Measurements from ENCODE around the gene GBE1.

GBE1 gene

DNA sequence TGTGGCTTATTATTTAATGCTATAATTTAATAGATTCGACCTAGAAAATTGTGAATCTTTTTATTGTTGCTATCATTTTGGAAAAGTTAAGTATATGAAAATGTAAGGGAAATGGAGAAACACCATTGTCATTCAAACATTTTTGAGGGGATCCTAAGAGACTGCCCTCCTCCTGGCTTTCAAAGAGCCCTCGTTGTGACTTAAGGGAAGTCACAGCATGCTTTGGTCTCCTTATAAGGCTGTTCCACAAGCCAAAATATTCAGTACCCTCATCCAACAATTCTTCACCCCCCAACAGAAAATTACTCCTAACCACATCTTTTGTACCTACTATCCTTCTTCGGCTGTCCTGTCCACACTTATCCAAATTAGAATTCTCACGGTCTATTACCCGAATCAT is 140.2 kb downstream of the GBE1 start:
- no peak for DNase-seq (ENCODE audit: low read depth in 2 of 2)

- no peak for DNase-seq (ENCODE audit: low read depth in 2 of 2)
These were observed 140.6 kb downstream of the GBE1 start for GRCh38 chr3:81620849-81621248.

- DNase-seq (ENCODE audit: low read depth in 2 of 2): no peak
These were observed 148.7 kb downstream of the GBE1 start for GRCh38 chr3:81612768-81613167.

DNA sequence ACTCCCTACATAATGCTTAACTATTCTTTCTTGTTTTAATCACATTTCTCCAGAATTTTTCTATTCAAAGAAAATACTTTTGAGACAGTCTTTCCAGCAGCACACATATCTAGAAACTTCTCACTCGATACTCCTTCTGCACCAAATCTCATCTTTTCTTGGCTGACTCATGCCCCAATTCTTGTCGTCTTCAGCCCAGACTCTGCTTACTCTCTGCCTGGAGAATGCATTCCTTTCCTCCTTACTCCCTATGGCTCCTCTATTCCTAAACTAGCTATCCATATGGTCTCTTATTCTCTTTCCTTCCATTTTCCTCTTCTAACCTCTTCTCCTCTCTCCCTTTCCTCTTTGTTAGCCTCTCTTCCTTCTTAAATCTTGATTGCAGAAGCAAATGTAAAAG is 158.7 kb downstream of the GBE1 start:
- DNase-seq (ENCODE audit: low read depth in 2 of 2): no peak

- DNase-seq (ENCODE audit: low read depth in 2 of 2): no peak
These were observed 159.6 kb downstream of the GBE1 start for GRCh38 chr3:81601707-81602305.

GRCh38 chr3:81592101-81592500 is 169.3 kb downstream of the GBE1 start:
- no peak for DNase-seq (ENCODE audit: low read depth in 2 of 2)

- no peak for DNase-seq (ENCODE audit: low read depth in 2 of 2)
These were observed 175.5 kb downstream of the GBE1 start for GRCh38 chr3:81585937-81586336.

- no peak for DNase-seq (ENCODE audit: low read depth in 2 of 2)
These were observed 176.4 kb downstream of the GBE1 start for GRCh38 chr3:81585056-81585455.

DNA sequence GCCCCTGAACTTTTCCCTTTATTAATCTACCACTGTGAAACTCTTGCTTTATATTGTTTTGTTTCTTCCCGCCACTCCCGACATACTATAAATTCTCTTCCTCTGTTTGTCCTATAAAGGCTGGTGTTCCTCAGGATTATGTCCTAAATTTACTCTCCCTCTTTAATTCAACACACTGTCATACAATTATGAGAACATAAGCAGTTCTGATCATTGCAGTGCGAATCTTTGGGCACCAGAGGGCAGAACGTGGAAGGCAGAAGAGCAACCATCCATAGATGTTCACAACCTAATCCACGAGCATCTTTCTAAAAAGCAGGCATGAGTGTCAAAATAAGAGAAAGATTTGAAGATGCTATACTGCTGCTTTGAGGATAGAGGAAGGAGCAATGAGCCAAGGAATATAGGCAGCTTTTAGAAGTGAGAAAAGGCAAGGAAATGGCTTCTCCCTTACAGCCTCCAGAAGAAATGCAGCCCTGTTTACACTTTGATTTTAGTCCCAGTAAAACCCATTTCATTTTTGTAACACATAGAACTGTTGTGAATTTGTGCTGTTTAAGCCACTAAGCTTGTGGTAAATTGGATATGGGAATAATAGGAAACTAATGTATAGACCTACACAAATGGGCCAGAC is 179.4 kb downstream of the GBE1 start:
- no peak for DNase-seq (ENCODE audit: low read depth in 2 of 2)

- no peak for DNase-seq (ENCODE audit: low read depth in 2 of 2)
These were observed 181.1 kb downstream of the GBE1 start for GRCh38 chr3:81580355-81580754.

GRCh38 chr3:81579744-81580143 is 181.7 kb downstream of the GBE1 start:
- no peak for DNase-seq (ENCODE audit: low read depth in 2 of 2)

GRCh38 chr3:81572201-81572756 is 189.2 kb downstream of the GBE1 start:
- DNase-seq (ENCODE audit: low read depth in 2 of 2): no peak

GRCh38 chr3:81568378-81568777 is 193.1 kb downstream of the GBE1 start:
- DNase-seq (ENCODE audit: low read depth in 2 of 2): no peak

GRCh38 chr3:81565041-81565440 is 196.4 kb downstream of the GBE1 start:
- DNase-seq (ENCODE audit: low read depth in 2 of 2): no peak

- DNase-seq (ENCODE audit: low read depth in 2 of 2): no peak
These were observed 203.3 kb downstream of the GBE1 start for GRCh38 chr3:81558106-81558505.

DNA sequence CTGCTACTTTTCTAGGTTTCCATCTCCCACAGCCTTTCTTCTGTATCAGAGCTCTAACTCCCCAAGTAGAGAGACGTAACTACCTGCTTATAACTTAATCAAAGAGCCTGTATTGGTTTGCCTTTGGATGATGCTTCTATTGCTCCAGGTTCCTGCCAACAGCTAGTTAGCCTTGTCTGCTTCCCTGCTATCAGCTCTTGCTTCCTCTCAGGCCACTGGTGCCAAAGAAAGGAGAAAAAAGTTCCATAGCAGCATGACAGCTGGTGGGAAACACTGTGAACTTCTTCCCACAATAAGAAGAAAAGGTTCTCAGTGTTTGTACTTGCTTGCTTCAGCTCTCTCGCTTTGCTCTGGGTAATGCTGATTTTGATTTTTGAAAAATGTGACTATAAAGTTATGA is 206.6 kb downstream of the GBE1 start:
- DNase-seq (ENCODE audit: low read depth in 2 of 2): no peak

- DNase-seq (ENCODE audit: low read depth in 2 of 2): no peak
These were observed 207.1 kb downstream of the GBE1 start for GRCh38 chr3:81554388-81554787.

- no peak for DNase-seq (ENCODE audit: low read depth in 2 of 2)
These were observed 211.0 kb downstream of the GBE1 start for GRCh38 chr3:81550415-81550814.

DNA sequence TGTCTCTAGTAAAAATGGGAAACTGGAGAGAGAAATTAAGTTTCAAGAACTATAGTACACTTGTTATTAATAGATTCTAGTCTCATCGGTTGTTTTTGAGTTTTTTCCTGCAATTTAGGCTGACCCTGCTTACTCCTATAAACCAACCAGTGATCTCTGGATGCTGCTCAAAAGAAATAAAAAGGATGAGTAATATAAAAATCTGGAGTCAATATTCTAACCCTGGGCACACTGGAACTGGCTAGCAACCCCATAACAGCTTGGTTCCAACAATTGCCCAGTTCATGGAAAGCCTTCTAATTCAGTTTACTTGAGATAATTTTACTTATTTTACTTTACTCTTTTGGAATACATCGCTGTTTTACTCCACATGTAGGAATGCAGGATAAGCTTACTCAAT is 211.6 kb downstream of the GBE1 start:
- no peak for DNase-seq (ENCODE audit: low read depth in 2 of 2)

DNA sequence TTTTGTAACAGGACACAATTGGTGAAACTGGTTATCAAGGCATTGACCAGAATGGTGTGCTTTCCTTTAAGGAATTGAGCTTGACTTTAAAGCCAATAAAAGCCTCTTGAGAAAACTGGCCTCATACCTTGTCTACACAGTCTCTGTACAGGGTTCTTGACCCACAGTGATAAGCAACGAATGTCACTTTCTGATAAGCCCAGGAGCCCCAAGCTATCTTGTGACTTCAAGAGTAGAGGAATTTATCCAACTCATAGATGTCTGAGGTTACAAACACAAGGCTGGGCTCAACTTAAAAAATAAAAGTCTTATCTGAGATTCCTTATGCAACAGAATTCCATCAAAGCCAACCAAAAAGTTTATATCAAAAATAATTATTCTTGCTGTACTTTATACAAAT is 212.1 kb downstream of the GBE1 start:
- no peak for DNase-seq (ENCODE audit: low read depth in 2 of 2)

GRCh38 chr3:81545572-81545971 is 215.9 kb downstream of the GBE1 start:
- no peak for DNase-seq (ENCODE audit: low read depth in 2 of 2)

DNA sequence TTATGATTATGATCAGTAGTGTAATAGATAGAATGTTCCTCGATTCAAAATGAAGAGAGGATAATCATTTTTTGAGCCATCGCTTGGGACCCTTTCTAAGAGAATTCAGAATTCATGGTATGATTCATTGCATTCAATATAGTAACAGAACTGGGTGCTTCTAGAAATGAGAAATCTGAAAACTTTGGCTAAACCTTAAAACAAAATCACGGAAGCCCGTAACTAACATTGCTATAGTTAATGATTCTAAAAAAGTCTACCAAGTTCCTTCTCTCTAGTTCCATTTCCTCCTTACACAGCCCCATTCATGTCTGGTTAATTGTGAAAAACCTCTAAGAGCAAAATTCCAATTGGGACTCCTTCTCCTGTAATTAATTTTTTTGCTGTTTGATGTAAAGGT is 217.1 kb downstream of the GBE1 start:
- DNase-seq (ENCODE audit: low read depth in 2 of 2): no peak

DNA sequence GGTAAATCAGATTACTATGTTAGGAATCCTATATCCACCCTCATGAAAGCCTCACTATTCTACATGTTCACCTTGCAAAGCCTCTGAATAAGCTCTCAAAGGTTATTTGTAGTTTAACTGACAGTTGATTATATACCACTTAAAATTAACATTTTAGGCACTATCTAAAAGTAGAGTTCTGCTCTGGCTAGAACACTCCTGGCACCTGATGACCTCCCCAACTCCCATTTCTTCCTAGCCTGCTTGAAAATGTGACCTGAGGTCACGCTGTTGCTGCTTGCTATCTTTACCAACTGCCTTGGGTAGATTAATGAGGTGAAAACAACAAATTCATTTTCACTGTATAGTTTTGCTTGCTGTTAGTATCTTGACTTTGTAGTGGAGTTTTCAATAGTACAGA is 220.7 kb downstream of the GBE1 start:
- no peak for DNase-seq (ENCODE audit: low read depth in 2 of 2)

GRCh38 chr3:81531846-81532245 is 229.6 kb downstream of the GBE1 start:
- DNase-seq (ENCODE audit: low read depth in 2 of 2): no peak
